CD4-positive, alpha-beta memory T cell (primary cell): ENCODE results near the gene BORCS5. TPM values are rescaled to one million over a fixed set of nuclear protein-coding genes. Genes with fewer than 3 reads are reported as not detected.
"Not testable (repeated sequence)": the region's sequence is repeated elsewhere in the genome, so short reads cannot be mapped to it uniquely, and the experiment has no call there.

Source experiments
- CTCF ChIA-PET: fragments of 350-600 bp; sonication (Branson Sonifier 250); formaldehyde crosslinking; loops from one replicate; lab custom pipeline; 2021; ENCODE audit warnings: inconsistent platforms; ENCODE audit not compliant: partially characterized antibody; lab: Charles Lee
- POLR2A ChIA-PET: fragments of 350-600 bp; sonication (Branson Sonifier 250); formaldehyde crosslinking; loops from one replicate; lab custom pipeline; 2021; ENCODE audit not compliant: partially characterized antibody; lab: Charles Lee
- DNase-seq, 5 donors: peaks; one replicate each; pipeline versions ENCODE4 v3.0.0 to v3.0.0-alpha.2; 2020 to 2022; ENCODE audit warnings: mixed read lengths in 1 of 5
- H3K27ac ChIP-seq: one replicate; pipeline ENCODE4 v1.7.0; 2013; ENCODE audit warnings: low read depth, low read length
- H3K27me3 ChIP-seq: 2 replicates; pipeline ENCODE4 v1.7.0; 2013; ENCODE audit warnings: mild to moderate bottlenecking, low read length, moderate library complexity; ENCODE audit not compliant: insufficient read depth
- H3K36me3 ChIP-seq: 2 replicates; pipeline ENCODE4 v1.7.0; 2013; ENCODE audit warnings: mild to moderate bottlenecking, low read length, moderate library complexity; ENCODE audit not compliant: insufficient read depth
- H3K4me1 ChIP-seq: 2 replicates; pipeline ENCODE4 v1.7.0; 2013; ENCODE audit warnings: mild to moderate bottlenecking, low read length, moderate library complexity; ENCODE audit not compliant: insufficient read depth
- H3K4me3 ChIP-seq, 2 donors: one replicate each; pipeline ENCODE4 v1.7.0; 2013; ENCODE audit warnings: low read length in 2 of 2, mild to moderate bottlenecking in 1 of 2
- H3K9me3 ChIP-seq, 2 donors: one replicate each; pipeline ENCODE4 v1.7.0; 2013; ENCODE audit warnings: low read length in 2 of 2, control low read depth in 1 of 2; ENCODE audit not compliant: control insufficient read depth in 1 of 2
- H3K27ac Mint-ChIP-seq, 7 donors: one replicate each; pipeline ENCODE4 v1.8.0; 2020 to 2021; ENCODE audit warnings: mixed read lengths in 7 of 7, mild to moderate bottlenecking in 6 of 7, inconsistent platforms in 3 of 7, moderate library complexity in 3 of 7
- H3K27me3 Mint-ChIP-seq, 2 donors: one replicate each; pipeline ENCODE4 v1.8.0; 2020 to 2021; ENCODE audit warnings: mixed read lengths in 2 of 2
- H3K36me3 Mint-ChIP-seq, 2 donors: one replicate each; pipeline ENCODE4 v1.8.0; 2020 to 2021; ENCODE audit warnings: mixed read lengths in 2 of 2, inconsistent platforms in 1 of 2, mild to moderate bottlenecking in 1 of 2
- H3K4me1 Mint-ChIP-seq, 4 donors: one replicate each; pipeline ENCODE4 v1.8.0; 2020 to 2021; ENCODE audit warnings: mixed read lengths in 4 of 4, mild to moderate bottlenecking in 1 of 4
- H3K4me3 Mint-ChIP-seq, 8 donors: one replicate each; pipeline ENCODE4 v1.8.0; 2020 to 2021; ENCODE audit warnings: mixed read lengths in 8 of 8, mild to moderate bottlenecking in 7 of 8, moderate library complexity in 6 of 8, inconsistent platforms in 3 of 8
- H3K9me3 Mint-ChIP-seq, 8 donors: one replicate each; pipeline ENCODE4 v1.8.0; 2020 to 2021; ENCODE audit warnings: mixed read lengths in 8 of 8, mild to moderate bottlenecking in 5 of 8, inconsistent platforms in 3 of 8, moderate library complexity in 1 of 8
- intact Hi-C: fragments of 100-400 bp; cut with micrococcal nuclease; formaldehyde crosslinking; loops from one replicate; pipeline ENCODE4 v1.15.1; 2023
- polyA plus RNA-seq, 2 donors: library from polyadenylated mRNA; unstranded; fragments of 300-500 nt; fragmentation: Illumina TruSeq; gene quantifications; one replicate each; pipeline ENCODE4 v1.2.3, GENCODE V29; 2021
- total RNA-seq, 2 experiments: library from RNA; stranded (reverse); gene quantifications; one replicate each; pipeline ENCODE4 v1.2.3, GENCODE V29; 2021

The BORCS5 gene
- total and polyA plus RNA-seq, 4 experiments from 2014 or later, result 21.3 to 28.1 (median 27.2) TPM

- no peak for DNase-seq
- Histone ChIP-seq H3K36me3 (no peaks in the 10 kb centered on the region), H3K9me3 (no peaks in the 10 kb centered on the region), H3K27ac (no peak overlapping the region), H3K4me3 (no peak overlapping the region), H3K4me1 (peaks cover 33% of the 10 kb centered on the region), H3K27me3 (no peaks in the 10 kb centered on the region)
- ChIA-PET CTCF (interaction anchor here (0.6 to 1.4 kb wide), 3 partner anchors 17 to 331 kb away, joined by 3 to 5 read pairs (median 4); no protein-coding TSS in a partner anchor), POLR2A (no interaction called here)
- H3K4me3 Mint-ChIP-seq, result no peak overlapping the region
- no peaks in the 10 kb centered on the region for H3K27me3 Mint-ChIP-seq
- intact Hi-C loops, result no loop called here
- H3K27ac Mint-ChIP-seq, result peak overlapping the region in 4 of 7 donors; percentile 17 to 72 (median 36)
- peaks cover 24 to 57% (median 39%) of the 10 kb centered on the region in 4 donors for H3K4me1 Mint-ChIP-seq
- peaks cover 17 to 18% of the 10 kb centered on the region in 2 donors for H3K36me3 Mint-ChIP-seq
- H3K9me3 Mint-ChIP-seq, result peaks cover 0 to 4% (median 0%) of the 10 kb centered on the region in 8 donors
These were observed 49.0 kb downstream of the BORCS5 start for GRCh38 chr12:12405882-12406281.

GRCh38 chr12:12406762-12407161, 49.9 kb downstream of the BORCS5 start:
- Histone ChIP-seq H3K36me3 (no peaks in the 10 kb centered on the region), H3K9me3 (no peaks in the 10 kb centered on the region), H3K4me1 (peaks cover 33% of the 10 kb centered on the region), H3K4me3 (no peak overlapping the region), H3K27ac (no peak overlapping the region), H3K27me3 (no peaks in the 10 kb centered on the region)
- Mint-ChIP-seq H3K4me1 (peaks cover 25 to 57% (median 40%) of the 10 kb centered on the region in 4 donors), H3K27ac (peak overlapping the region in 4 of 7 donors; percentile 1 to 30 (median 10)), H3K9me3 (peaks cover 0 to 5% (median 0%) of the 10 kb centered on the region in 8 donors), H3K36me3 (peaks cover 17 to 20% of the 10 kb centered on the region in 2 donors), H3K27me3 (no peaks in the 10 kb centered on the region), H3K4me3 (no peak overlapping the region)
- ChIA-PET POLR2A (no interaction called here), CTCF (interaction anchor here (0.6 to 1.4 kb wide), 3 partner anchors 16 to 330 kb away, joined by 4 to 5 read pairs (median 4); no protein-coding TSS in a partner anchor)
- DNase-seq, result no peak
- intact Hi-C loops, result no loop called here

GRCh38 chr12:12408265-12408690, 51.4 kb downstream of the BORCS5 start:
- peaks cover 28% of the 10 kb centered on the region for H3K4me1 ChIP-seq
- no peaks in the 10 kb centered on the region for H3K9me3 ChIP-seq
- H3K4me3 Mint-ChIP-seq, result peak overlapping the region in 3 of 8 donors; percentile 0 to 14 (median 7)
- H3K4me1 Mint-ChIP-seq, result peaks cover 19 to 52% (median 38%) of the 10 kb centered on the region in 4 donors
- no peak overlapping the region for H3K4me3 ChIP-seq
- no peaks in the 10 kb centered on the region for H3K27me3 ChIP-seq
- no peaks in the 10 kb centered on the region for H3K36me3 ChIP-seq
- ChIA-PET CTCF (no interaction called here), POLR2A (no interaction called here)
- H3K27ac Mint-ChIP-seq, result peak overlapping the region; percentile 8 to 71 (median 56)
- H3K27ac ChIP-seq, result no peak overlapping the region
- peaks cover 16 to 18% of the 10 kb centered on the region in 2 donors for H3K36me3 Mint-ChIP-seq
- no peaks in the 10 kb centered on the region for H3K27me3 Mint-ChIP-seq
- peaks cover 0 to 5% (median 0%) of the 10 kb centered on the region in 8 donors for H3K9me3 Mint-ChIP-seq
- intact Hi-C loops, result no loop called here
- peak in 4 of 5 donors; percentile 29 to 47 (median 34) for DNase-seq

- H3K27me3 ChIP-seq, intact Hi-C loops, H3K36me3 ChIP-seq, H3K4me3 Mint-ChIP-seq, POLR2A ChIA-PET, CTCF ChIA-PET, DNase-seq, H3K4me3 ChIP-seq, H3K27ac ChIP-seq, H3K27me3 Mint-ChIP-seq, H3K9me3 Mint-ChIP-seq, H3K9me3 ChIP-seq: not testable (repeated sequence)
- H3K4me1 ChIP-seq, result peaks cover 18% of the 10 kb centered on the region
- H3K4me1 Mint-ChIP-seq, result peaks cover 9 to 42% (median 28%) of the 10 kb centered on the region in 4 donors
- peak overlapping the region in 2 of 7 donors; percentile 18 to 62 for H3K27ac Mint-ChIP-seq
- peaks cover 10 to 11% of the 10 kb centered on the region in 2 donors for H3K36me3 Mint-ChIP-seq
These were observed 52.5 kb downstream of the BORCS5 start for GRCh38 chr12:12409337-12409736.

GRCh38 chr12:12415886-12416285, 59.0 kb downstream of the BORCS5 start:
- Mint-ChIP-seq H3K27me3 (no peaks in the 10 kb centered on the region), H3K27ac (peak overlapping the region in 6 of 7 donors; percentile 64 to 86 (median 76)), H3K36me3 (peaks cover 21 to 25% of the 10 kb centered on the region in 2 donors), H3K9me3 (peaks cover 0 to 7% (median 5%) of the 10 kb centered on the region in 8 donors), H3K4me1 (peaks cover 10 to 40% (median 29%) of the 10 kb centered on the region in 4 donors), H3K4me3 (peak overlapping the region in 3 of 8 donors; percentile 7 to 38 (median 36))
- no peak overlapping the region for H3K27ac ChIP-seq
- DNase-seq, result no peak
- no peak overlapping the region for H3K4me3 ChIP-seq
- H3K27me3 ChIP-seq, result no peaks in the 10 kb centered on the region
- no peaks in the 10 kb centered on the region for H3K36me3 ChIP-seq
- ChIA-PET CTCF (interaction anchor here (0.7 kb wide), 1 partner anchor 67 kb away, joined by 3 read pairs; no protein-coding TSS in a partner anchor), POLR2A (interaction anchor here (0.7 to 1.6 kb wide), 2 partner anchors 14 to 32 kb away, joined by 3 to 6 read pairs; no protein-coding TSS in a partner anchor)
- H3K4me1 ChIP-seq, result peaks cover 10% of the 10 kb centered on the region
- intact Hi-C loops, result no loop called here
- H3K9me3 ChIP-seq, result no peaks in the 10 kb centered on the region

- Mint-ChIP-seq H3K27ac (peak overlapping the region in 1 of 7 donors; percentile 46), H3K4me1 (peaks cover 11 to 30% (median 21%) of the 10 kb centered on the region in 4 donors), H3K9me3 (peaks cover 3 to 34% (median 24%) of the 10 kb centered on the region in 8 donors), H3K36me3 (peaks cover 34 to 40% of the 10 kb centered on the region in 2 donors)
- CTCF ChIA-PET, result interaction anchor here (1.0 to 1.9 kb wide), 3 partner anchors 15 to 42 kb away, joined by 3 to 7 read pairs (median 3); no protein-coding TSS in a partner anchor
- H3K4me3 ChIP-seq, H3K4me3 Mint-ChIP-seq, H3K9me3 ChIP-seq, DNase-seq, H3K36me3 ChIP-seq, intact Hi-C loops, H3K27ac ChIP-seq, H3K27me3 Mint-ChIP-seq, H3K4me1 ChIP-seq, H3K27me3 ChIP-seq: not testable (repeated sequence)
- POLR2A ChIA-PET, result interaction anchor here (1.2 to 1.5 kb wide), 3 partner anchors 11 to 62 kb away, joined by 3 to 4 read pairs (median 4); no protein-coding TSS in a partner anchor
These were observed 62.3 kb downstream of the BORCS5 start for GRCh38 chr12:12419165-12419564.

GRCh38 chr12:12423367-12423766, 66.5 kb downstream of the BORCS5 start:
- Mint-ChIP-seq H3K36me3 (peaks cover 49 to 53% of the 10 kb centered on the region in 2 donors), H3K4me1 (peaks cover 10 to 32% (median 24%) of the 10 kb centered on the region in 4 donors), H3K27ac (peak overlapping the region in 2 of 7 donors; percentile 12 to 43), H3K9me3 (peaks cover 5 to 49% (median 33%) of the 10 kb centered on the region in 8 donors), H3K27me3 (no peaks in the 10 kb centered on the region), H3K4me3 (no peak overlapping the region)
- DNase-seq, result no peak
- no peaks in the 10 kb centered on the region for H3K36me3 ChIP-seq
- H3K4me1 ChIP-seq, result peaks cover 9% of the 10 kb centered on the region
- H3K27ac ChIP-seq, result no peak overlapping the region
- ChIA-PET POLR2A (interaction anchor here (0.7 to 1.5 kb wide), 2 partner anchors 39 to 82 kb away, joined by 5 to 6 read pairs; no protein-coding TSS in a partner anchor), CTCF (interaction anchor here (0.8 to 2.9 kb wide), 5 partner anchors 11 to 46 kb away, joined by 3 to 9 read pairs (median 4); no protein-coding TSS in a partner anchor)
- peaks cover 0 to 10% of the 10 kb centered on the region in 2 donors for H3K9me3 ChIP-seq
- H3K27me3 ChIP-seq, result no peaks in the 10 kb centered on the region
- no peak overlapping the region for H3K4me3 ChIP-seq
- intact Hi-C loops, result no loop called here
